SJSA1 (cell line): ENCODE results near the gene MS4A1. TPM values are rescaled to one million over a fixed set of nuclear protein-coding genes. Genes with fewer than 3 reads are reported as not detected.
"Not testable (repeated sequence)": the region's sequence is repeated elsewhere in the genome, so short reads cannot be mapped to it uniquely, and the experiment has no call there.

Experiments
- DNase-seq, 2 experiments: peaks; one replicate each; pipeline ENCODE4 v3.0.0-alpha.2; 2015 to 2020; ENCODE audit warnings: low spot score in 2 of 2, low read depth in 1 of 2
- H3K27ac ChIP-seq: fragments of 250-450 bp; sonication (Bioruptor Pico); 2 replicates; pipeline ENCODE4 v1.5.1; 2020; ENCODE audit warnings: mild to moderate bottlenecking, moderate library complexity
- H3K27me3 ChIP-seq: fragments of 250-450 bp; sonication (Bioruptor Pico); replicated peaks from 2 replicates; pipeline ENCODE4 v1.5.1; 2020; ENCODE audit warnings: mild to moderate bottlenecking, moderate library complexity
- H3K36me3 ChIP-seq: fragments of 250-450 bp; sonication (Bioruptor Pico); 2 replicates; pipeline ENCODE4 v1.5.1; 2020; ENCODE audit warnings: mild to moderate bottlenecking
- H3K4me1 ChIP-seq: fragments of 250-450 bp; sonication (Bioruptor Pico); replicated peaks from 2 replicates; pipeline ENCODE4 v1.6.1; 2021; ENCODE audit warnings: mild to moderate bottlenecking
- H3K4me3 ChIP-seq: fragments of 250-450 bp; sonication (Bioruptor Pico); 2 replicates; pipeline ENCODE4 v1.5.1; 2020; ENCODE audit warnings: mild to moderate bottlenecking
- H3K9me3 ChIP-seq: fragments of 250-450 bp; sonication (Bioruptor Pico); replicated peaks from 2 replicates; pipeline ENCODE4 v1.5.1; 2020; ENCODE audit warnings: mild to moderate bottlenecking
- total RNA-seq: library from RNA; depleted of rRNA; stranded (reverse); fragments of >200 nt; shearing (Covaris generic); gene quantifications from 2 replicates; pipeline ENCODE4 v1.2.3, GENCODE V29; 2014; rRNA removed

MS4A1 gene
- not detected in 2 replicates for total RNA-seq

- Histone ChIP-seq H3K9me3 (no peaks in the 10 kb centered on the region), H3K27ac (no peak within 1 kb of the TSS), H3K27me3 (peaks cover 14% of the 10 kb centered on the region), H3K36me3 (no peaks in the 10 kb centered on the region), H3K4me1 (no peaks in the 10 kb centered on the region), H3K4me3 (no peak within 1 kb of the TSS)
- DNase-seq, result no peak
These were observed at the start of gene MS4A1 for GRCh38 chr11:60455531-60456042. Gene MS4A1, plus strand, starts transcription at chr11:60455847. Its CDS starts 6,528 bp downstream, at chr11:60462375.

- H3K4me3 ChIP-seq, result no peak overlapping the region
These were observed 35.6 kb upstream of the MS4A1 start for GRCh38 chr11:60420015-60420414.

GRCh38 chr11:60422609-60423008, 33.0 kb upstream of the MS4A1 start:
- Histone ChIP-seq H3K27ac (no peak overlapping the region), H3K4me1 (no peaks in the 10 kb centered on the region), H3K4me3 (no peak overlapping the region), H3K27me3 (no peaks in the 10 kb centered on the region), H3K36me3 (no peaks in the 10 kb centered on the region), H3K9me3 (no peaks in the 10 kb centered on the region)
- no peak for DNase-seq

More at GRCh38 chr11:60420015-60420414, 35.6 kb upstream of the MS4A1 start:
- H3K27ac ChIP-seq, result no peak overlapping the region
- no peaks in the 10 kb centered on the region for H3K4me1 ChIP-seq
- H3K27me3 ChIP-seq, result no peaks in the 10 kb centered on the region
- no peak for DNase-seq
- no peaks in the 10 kb centered on the region for H3K36me3 ChIP-seq
- H3K9me3 ChIP-seq, result no peaks in the 10 kb centered on the region

- Histone ChIP-seq H3K27me3 (peaks cover 4% of the 10 kb centered on the region; the same call in 1 of the 2 replicates), H3K4me1 (0 out of 2 replicates have a peak, but pooled peaks cover 6% of the 10 kb centered on the region), H3K27ac (no peak overlapping the region), H3K9me3 (no peaks in the 10 kb centered on the region), H3K4me3 (no peak overlapping the region), H3K36me3 (no peaks in the 10 kb centered on the region)
- peak in 1 of 2 experiments; percentile 16 for DNase-seq
These were observed 27.1 kb upstream of the MS4A1 start for GRCh38 chr11:60428517-60428916.

- Histone ChIP-seq H3K4me1 (0 out of 2 replicates have a peak, but pooled peaks cover 6% of the 10 kb centered on the region), H3K27me3 (peaks cover 7% of the 10 kb centered on the region; the same call in 1 of the 2 replicates), H3K4me3 (no peak within 1 kb of the TSS), H3K27ac (no peak within 1 kb of the TSS), H3K36me3 (no peaks in the 10 kb centered on the region), H3K9me3 (no peaks in the 10 kb centered on the region)
- no peak for DNase-seq
These were observed 26.4 kb upstream of the MS4A1 start, which contains the start of gene MS4A5 for GRCh38 chr11:60429272-60429671. Gene MS4A5, plus strand, starts transcription at chr11:60429572. Its CDS starts 103 bp downstream, at chr11:60429675.

DNA sequence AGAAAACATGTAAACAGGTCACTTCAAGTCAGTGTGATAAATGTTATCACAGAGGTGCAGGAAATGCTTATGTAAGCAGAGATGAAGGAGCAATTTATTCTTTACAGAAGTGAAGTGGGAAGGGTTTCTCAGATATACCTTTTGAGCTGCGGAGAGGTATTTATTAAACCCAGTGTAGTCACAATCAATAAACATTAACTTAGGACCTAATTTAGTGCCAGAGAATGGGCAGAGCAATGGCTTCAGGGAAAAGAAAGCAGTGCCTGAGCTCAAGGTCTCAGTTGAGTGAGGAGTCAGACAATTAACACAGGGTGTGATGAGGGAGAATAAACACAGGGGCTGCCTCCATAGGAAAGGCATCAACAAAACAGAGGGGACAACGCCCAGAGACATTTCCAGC, 24.4 kb upstream of the MS4A1 start:
- Histone ChIP-seq H3K4me1 (0 out of 2 replicates have a peak, but pooled peaks cover 6% of the 10 kb centered on the region), H3K27me3 (peaks cover 7% of the 10 kb centered on the region; the same call in 1 of the 2 replicates), H3K27ac (no peak overlapping the region), H3K4me3 (no peak overlapping the region), H3K36me3 (no peaks in the 10 kb centered on the region), H3K9me3 (no peaks in the 10 kb centered on the region; the same call in 1 of the 2 replicates)
- no peak for DNase-seq

GRCh38 chr11:60433401-60433800, 22.2 kb upstream of the MS4A1 start:
- Histone ChIP-seq H3K4me1 (0 out of 2 replicates have a peak, but pooled peaks cover 3% of the 10 kb centered on the region), H3K36me3 (no peaks in the 10 kb centered on the region), H3K27ac (no peak overlapping the region), H3K27me3 (peaks cover 7% of the 10 kb centered on the region; the same call in 1 of the 2 replicates), H3K9me3 (no peaks in the 10 kb centered on the region; the same call in 1 of the 2 replicates), H3K4me3 (no peak overlapping the region)
- no peak for DNase-seq

GRCh38 chr11:60447070-60447469, 8.6 kb upstream of the MS4A1 start:
- Histone ChIP-seq H3K4me3 (no peak overlapping the region), H3K36me3 (no peaks in the 10 kb centered on the region), H3K9me3 (no peaks in the 10 kb centered on the region), H3K4me1 (no peaks in the 10 kb centered on the region), H3K27ac (no peak overlapping the region), H3K27me3 (no peaks in the 10 kb centered on the region; the same call in 1 of the 2 replicates)
- no peak for DNase-seq

- Histone ChIP-seq H3K4me1 (no peaks in the 10 kb centered on the region), H3K36me3 (no peaks in the 10 kb centered on the region), H3K27ac (no peak overlapping the region), H3K9me3 (no peaks in the 10 kb centered on the region), H3K4me3 (no peak overlapping the region), H3K27me3 (no peaks in the 10 kb centered on the region; the same call in 1 of the 2 replicates)
- no peak for DNase-seq
These were observed 7.8 kb upstream of the MS4A1 start for GRCh38 chr11:60447846-60448245.

GRCh38 chr11:60451185-60451584, 4.5 kb upstream of the MS4A1 start:
- not testable (repeated sequence) for H3K27me3 ChIP-seq, H3K9me3 ChIP-seq, H3K36me3 ChIP-seq, H3K27ac ChIP-seq, DNase-seq, H3K4me1 ChIP-seq, H3K4me3 ChIP-seq

- Histone ChIP-seq H3K27me3 (peaks cover 9% of the 10 kb centered on the region; the same call in 1 of the 2 replicates), H3K27ac (no peak overlapping the region), H3K9me3 (no peaks in the 10 kb centered on the region), H3K36me3 (no peaks in the 10 kb centered on the region), H3K4me1 (no peaks in the 10 kb centered on the region), H3K4me3 (no peak overlapping the region)
- no peak for DNase-seq
These were observed 1.4 kb upstream of the MS4A1 start for GRCh38 chr11:60454212-60454611.

- no peaks in the 10 kb centered on the region for H3K4me1 ChIP-seq
- H3K4me3 ChIP-seq, result no peak overlapping the region
- H3K27me3 ChIP-seq, result peaks cover 15% of the 10 kb centered on the region
- H3K9me3 ChIP-seq, result no peaks in the 10 kb centered on the region
- no peak for DNase-seq
- H3K27ac ChIP-seq, result no peak overlapping the region
- H3K36me3 ChIP-seq, result no peaks in the 10 kb centered on the region
These were observed 1.9 kb downstream of the MS4A1 start for GRCh38 chr11:60457576-60457975.

- Histone ChIP-seq H3K4me1 (no peaks in the 10 kb centered on the region), H3K27me3 (peaks cover 15% of the 10 kb centered on the region)
These were observed 3.7 kb downstream of the MS4A1 start for GRCh38 chr11:60459345-60459744.

DNA sequence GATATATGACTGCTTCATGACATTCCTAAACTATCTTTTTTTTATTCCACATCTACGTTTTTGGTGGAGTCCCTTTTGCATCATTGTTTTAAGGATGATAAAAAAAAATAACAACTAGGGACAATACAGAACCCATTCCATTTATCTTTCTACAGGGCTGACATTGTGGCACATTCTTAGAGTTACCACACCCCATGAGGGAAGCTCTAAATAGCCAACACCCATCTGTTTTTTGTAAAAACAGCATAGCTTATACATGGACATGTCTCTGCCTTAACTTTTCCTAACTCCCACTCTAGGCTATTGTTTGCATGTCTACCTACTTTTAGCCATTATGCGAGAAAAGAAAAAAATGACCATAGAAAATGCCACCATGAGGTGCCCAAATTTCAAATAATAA, 13.2 kb downstream of the MS4A1 start:
- no peak overlapping the region for H3K27ac ChIP-seq
- no peaks in the 10 kb centered on the region for H3K9me3 ChIP-seq
- no peaks in the 10 kb centered on the region for H3K36me3 ChIP-seq
- H3K4me3 ChIP-seq, result no peak overlapping the region
- no peak for DNase-seq
- no peaks in the 10 kb centered on the region for H3K4me1 ChIP-seq
- H3K27me3 ChIP-seq, result peaks cover 2% of the 10 kb centered on the region

More at GRCh38 chr11:60459345-60459744, 3.7 kb downstream of the MS4A1 start:
- H3K9me3 ChIP-seq, result no peaks in the 10 kb centered on the region
- H3K36me3 ChIP-seq, result no peaks in the 10 kb centered on the region
- H3K4me3 ChIP-seq, result no peak overlapping the region
- DNase-seq, result no peak
- H3K27ac ChIP-seq, result no peak overlapping the region
